C4-2B (cell line): ENCODE results near the gene JAZF1.

ENCODE experiments used
- CTCF ChIP-seq: fragments of 450-650 bp; conservative IDR thresholded peaks from 2 replicates; pipeline ENCODE4 v1.5.1; 2017; ENCODE audit warnings: mild to moderate bottlenecking
- ZFX ChIP-seq: fragments of 450-650 bp; IDR thresholded peaks from 2 replicates; pipeline ENCODE4 v1.6.1; 2017

- TF ChIP-seq CTCF (no peak), ZFX (no peak)
Measured at GRCh38 chr7:27999829-28000228, 180.8 kb downstream of the JAZF1 start.
